HEK293 (cell line): Measurements from ENCODE around the gene FDXR.

Source experiments
- CTCF ChIA-PET: fragments of 350-600 bp; formaldehyde crosslinking; extraction: SDS; loops from one replicate; lab custom pipeline; 2021; ENCODE audit warnings: antibody characterized with exemption; lab: Yijun Ruan, JAX
- POLR2A ChIA-PET: fragments of 300-600 bp; formaldehyde crosslinking; extraction: SDS; loops from one replicate; lab custom pipeline; 2020; ENCODE audit warnings: antibody characterized with exemption, inconsistent platforms; lab: Yijun Ruan, JAX
- H3K27ac ChIP-seq: fragments of 200-500 bp; sonication (Bioruptor generic); 2 replicates; pipeline ENCODE4 v1.5.1; 2014; ENCODE audit warnings: low read depth, low read length, control low read depth, inconsistent platforms; ENCODE audit errors: extremely low read depth
- H3K36me3 ChIP-seq, 2 experiments: fragments of 200-500 bp in 1 of 2; sonication (Bioruptor generic) in 1 of 2; 1 replicate in 1 of 2; 2 replicates in 1 of 2; pipeline ENCODE4 v1.5.1; 2014 to 2017; ENCODE audit warnings: inconsistent platforms in 2 of 2, low read length in 2 of 2; ENCODE audit not compliant: control insufficient read depth in 2 of 2, insufficient read depth in 1 of 2
- H3K4me1 ChIP-seq: fragments of 200-500 bp; sonication (Bioruptor generic); 2 replicates; pipeline ENCODE4 v1.5.1; 2014; ENCODE audit warnings: mild to moderate bottlenecking, low read length, inconsistent platforms; ENCODE audit not compliant: control insufficient read depth, insufficient read depth
- H3K4me3 ChIP-seq: 2 replicates; pipeline ENCODE4 v1.5.1; 2011; ENCODE audit warnings: low read depth, mild to moderate bottlenecking, control low read depth, low read length, moderate library complexity
- H3K9me3 ChIP-seq: fragments of 200-500 bp; sonication (Bioruptor generic); 2 replicates; pipeline ENCODE4 v1.5.1; 2014; ENCODE audit warnings: low read depth, low read length, inconsistent platforms; ENCODE audit not compliant: control insufficient read depth, insufficient read depth
- HOXD13 ChIP-seq: sonication (generic); formaldehyde crosslinking; IDR thresholded peaks from 2 replicates; pipeline ENCODE4 v1.8.0; 2022; ENCODE audit warnings: missing genetic modification reagents, borderline replicate concordance
- IKZF3 ChIP-seq: fragments of 450-650 bp; IDR thresholded peaks from 2 replicates; pipeline ENCODE4 v1.5.0; 2018; ENCODE audit warnings: missing biosample characterization, mild to moderate bottlenecking, missing genetic modification characterization, moderate library complexity
- KLF7 ChIP-seq: fragments of 450-650 bp; formaldehyde crosslinking; IDR thresholded peaks from 2 replicates; pipeline ENCODE4 v1.5.1; 2016; ENCODE audit warnings: missing biosample characterization, missing genetic modification characterization, borderline replicate concordance
- MYNN ChIP-seq: fragments of 450-650 bp; formaldehyde crosslinking; IDR thresholded peaks from 2 replicates; pipeline ENCODE4 v1.5.1; 2016; ENCODE audit warnings: missing biosample characterization, missing genetic modification characterization, borderline replicate concordance
- SALL2 ChIP-seq: fragments of 450-650 bp; formaldehyde crosslinking; IDR thresholded peaks from 2 replicates; pipeline ENCODE4 v1.5.0; 2017; ENCODE audit warnings: missing biosample characterization, mild to moderate bottlenecking, missing genetic modification characterization, borderline replicate concordance
- ZBTB1 ChIP-seq: fragments of 450-650 bp; formaldehyde crosslinking; IDR thresholded peaks from 2 replicates; pipeline ENCODE4 v1.5.1; 2016; ENCODE audit warnings: missing biosample characterization, missing genetic modification characterization
- ZBTB20 ChIP-seq: fragments of 450-650 bp; formaldehyde crosslinking; IDR thresholded peaks from 2 replicates; pipeline ENCODE4 v1.5.1; 2016; ENCODE audit warnings: missing biosample characterization, missing genetic modification characterization
- ZNF132 ChIP-seq: fragments of 450-650 bp; formaldehyde crosslinking; IDR thresholded peaks from 2 replicates; pipeline ENCODE4 v1.5.1; 2017; ENCODE audit warnings: missing biosample characterization, missing genetic modification characterization, borderline replicate concordance
- ZNF146 ChIP-seq: fragments of 450-650 bp; formaldehyde crosslinking; IDR thresholded peaks from 2 replicates; pipeline ENCODE4 v1.5.1; 2016; ENCODE audit warnings: missing biosample characterization, missing genetic modification characterization
- ZNF292 ChIP-seq: fragments of 450-650 bp; formaldehyde crosslinking; IDR thresholded peaks from 2 replicates; pipeline ENCODE4 v1.5.1; 2016; ENCODE audit warnings: low read depth, missing biosample characterization, missing genetic modification characterization, borderline replicate concordance
- ZNF324 ChIP-seq: fragments of 450-650 bp; formaldehyde crosslinking; IDR thresholded peaks from 2 replicates; pipeline ENCODE4 v1.5.1; 2016; ENCODE audit warnings: missing biosample characterization, missing genetic modification characterization
- ZNF404 ChIP-seq: fragments of 450-650 bp; formaldehyde crosslinking; IDR thresholded peaks from 2 replicates; pipeline ENCODE4 v1.5.1; 2017; ENCODE audit warnings: missing biosample characterization, missing genetic modification characterization
- ZNF521 ChIP-seq: fragments of 450-650 bp; formaldehyde crosslinking; IDR thresholded peaks from 2 replicates; pipeline ENCODE4 v1.5.1; 2017; ENCODE audit warnings: missing biosample characterization, mild to moderate bottlenecking, missing genetic modification characterization
- ZNF529 ChIP-seq: fragments of 450-650 bp; formaldehyde crosslinking; IDR thresholded peaks from 2 replicates; pipeline ENCODE4 v1.5.1; 2017; ENCODE audit warnings: missing genetic modification characterization, missing biosample characterization; ENCODE audit not compliant: insufficient replicate concordance
- ZNF558 ChIP-seq: fragments of 450-650 bp; formaldehyde crosslinking; IDR thresholded peaks from 2 replicates; pipeline ENCODE4 v1.5.1; 2016; ENCODE audit warnings: missing biosample characterization, missing genetic modification characterization
- ZNF580 ChIP-seq: fragments of 450-650 bp; formaldehyde crosslinking; IDR thresholded peaks from 2 replicates; pipeline ENCODE4 v1.5.1; 2016; ENCODE audit warnings: missing biosample characterization, missing genetic modification characterization
- ZNF585B ChIP-seq: fragments of 450-650 bp; formaldehyde crosslinking; IDR thresholded peaks from 2 replicates; pipeline ENCODE4 v1.5.1; 2016; ENCODE audit warnings: missing biosample characterization, missing genetic modification characterization
- ZNF660 ChIP-seq: fragments of 450-650 bp; IDR thresholded peaks from 2 replicates; pipeline ENCODE4 v1.5.1; 2018; ENCODE audit warnings: missing biosample characterization, mild to moderate bottlenecking, missing genetic modification characterization
- ZNF768 ChIP-seq: fragments of 450-650 bp; formaldehyde crosslinking; IDR thresholded peaks from 2 replicates; pipeline ENCODE4 v1.5.1; 2018; ENCODE audit warnings: missing biosample characterization, mild to moderate bottlenecking, missing genetic modification characterization
- ZNF777 ChIP-seq: fragments of 450-650 bp; formaldehyde crosslinking; IDR thresholded peaks from 2 replicates; pipeline ENCODE4 v1.5.1; 2017; ENCODE audit warnings: missing biosample characterization, missing genetic modification characterization, borderline replicate concordance
- ZSCAN30 ChIP-seq: fragments of 450-650 bp; IDR thresholded peaks from 2 replicates; pipeline ENCODE4 v1.5.1; 2018; ENCODE audit warnings: missing biosample characterization, mild to moderate bottlenecking, missing genetic modification characterization, moderate library complexity
- TF ChIP-seq, protein P1 (sequence below): fragments of 450-650 bp; formaldehyde crosslinking; IDR thresholded peaks from 2 replicates; pipeline ENCODE4; 2016; ENCODE audit warnings: missing biosample characterization, missing genetic modification characterization

Gene FDXR

GRCh38 chr17:74857191-74857590 lies 15.6 kb downstream of the FDXR start (continued):
- no peak for TF ChIP-seq ZNF404
- TF ChIP-seq ZNF660 (tag by site-specific recombination) = no peak
- TF ChIP-seq, all 188 proteins: peak for 0

DNA sequence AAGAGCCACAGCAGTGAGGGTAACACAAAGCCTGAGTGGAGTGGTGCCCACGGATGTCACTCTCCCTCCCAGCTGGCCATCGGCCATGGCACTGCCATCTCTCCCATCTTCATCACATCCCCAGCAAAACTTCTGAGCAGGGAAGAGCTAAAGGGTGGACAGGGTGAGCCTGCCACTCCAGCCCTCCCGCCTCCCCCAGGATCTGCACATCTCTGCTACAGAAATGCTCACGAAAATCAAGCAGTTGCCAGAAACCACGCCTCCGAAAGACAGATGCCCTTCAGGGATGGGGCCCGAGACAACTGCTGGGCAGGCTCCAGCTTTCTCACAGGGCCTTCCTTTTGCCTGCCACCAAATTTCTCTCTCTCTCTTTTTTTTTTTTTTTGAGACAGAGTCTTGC lies 16.7 kb downstream of the FDXR start:
- Histone ChIP-seq H3K27ac (no peak overlapping the region), H3K4me1 (peaks cover 5% of the 10 kb centered on the region; the same call in 1 of the 2 replicates), H3K9me3 (no peaks in the 10 kb centered on the region), H3K4me3 (no peak overlapping the region), H3K36me3 (no peaks in the 10 kb centered on the region)
- ChIA-PET POLR2A (interaction anchor here (0.6 to 2.3 kb wide), 2 partner anchors 17 to 103 kb away, joined by 8 to 12 read pairs; partner anchors contain the start of gene FDXR), CTCF (interaction anchor here (0.5 to 14.4 kb wide), 6 partner anchors 9 to 556 kb away, joined by 3 to 338 read pairs (median 8); partner anchors contain the start of gene FDXR)
- TF ChIP-seq ZNF521 (tag by site-specific recombination) (no peak), ZNF585B (tag by site-specific recombination) (no peak), HOXD13 (CRISPR knock-in tag) (no peak), ZBTB1 (tag by site-specific recombination) (no peak), IKZF3 (tag by site-specific recombination) (no peak), ZNF146 (tag by site-specific recombination) (no peak), ZNF324 (tag by site-specific recombination) (no peak), SALL2 (tag by site-specific recombination) (no peak), ZNF292 (tag by site-specific recombination) (no peak), KLF7 (tag by site-specific recombination) (no peak), ZNF132 (tag by site-specific recombination) (no peak), ZBTB20 (tag by site-specific recombination) (no peak), MYNN (tag by site-specific recombination) (no peak), ZNF529 (no peak), ZNF777 (tag by site-specific recombination) (no peak), ZSCAN30 (tag by site-specific recombination) (no peak)
- TF ChIP-seq, protein P1, sequence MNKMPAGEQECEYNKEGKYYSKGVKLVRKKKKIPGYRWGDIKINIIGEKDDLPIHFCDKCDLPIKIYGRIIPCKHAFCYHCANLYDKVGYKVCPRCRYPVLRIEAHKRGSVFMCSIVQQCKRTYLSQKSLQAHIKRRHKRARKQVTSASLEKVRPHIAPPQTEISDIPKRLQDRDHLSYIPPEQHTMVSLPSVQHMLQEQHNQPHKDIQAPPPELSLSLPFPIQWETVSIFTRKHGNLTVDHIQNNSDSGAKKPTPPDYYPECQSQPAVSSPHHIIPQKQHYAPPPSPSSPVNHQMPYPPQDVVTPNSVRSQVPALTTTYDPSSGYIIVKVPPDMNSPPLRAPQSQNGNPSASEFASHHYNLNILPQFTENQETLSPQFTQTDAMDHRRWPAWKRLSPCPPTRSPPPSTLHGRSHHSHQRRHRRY (tag by site-specific recombination) = no peak

- Histone ChIP-seq H3K9me3 (no peaks in the 10 kb centered on the region), H3K4me1 (peaks cover 5% of the 10 kb centered on the region; the same call in 1 of the 2 replicates), H3K27ac (no peak overlapping the region), H3K36me3 (no peaks in the 10 kb centered on the region), H3K4me3 (no peak overlapping the region)
- no peak for TF ChIP-seq ZNF558
- peak; percentile 74; the same call in 1 of the 2 replicates for TF ChIP-seq ZNF768 (tag by site-specific recombination)
- TF ChIP-seq ZNF580 = 0 out of 2 replicates have a peak, but pooled peaks have one; percentile 12
- CTCF ChIA-PET = interaction anchor here (0.9 to 14.4 kb wide), 6 partner anchors 10 to 110 kb away, joined by 3 to 338 read pairs (median 8); partner anchors contain the start of genes FDXR and NAT9
- POLR2A ChIA-PET = interaction anchor here (0.5 kb wide), 1 partner anchor 66 kb away, joined by 3 read pairs; no protein-coding TSS in a partner anchor
Measured at GRCh38 chr17:74855323-74855722, 17.5 kb downstream of the FDXR start.
